Endothelial cell of umbilical vein (primary cell): ENCODE data around the gene ZCCHC14. TPM values are rescaled to one million over a fixed set of nuclear protein-coding genes. Genes with fewer than 3 reads are reported as not detected.

Source experiments
- BruUV-seq: library from RNA; stranded (reverse); fragments of 400-500 nt; replicated peaks from 2 replicates; lab custom pipeline; 2021; lab: Mats Ljungman, UMichigan
- CTCF ChIA-PET: fragments of 300-600, 350-600 bp; sonication (Branson Sonifier 250); formaldehyde crosslinking; loops from one replicate; lab custom pipeline; 2021; ENCODE audit warnings: antibody characterized with exemption, inconsistent platforms; lab: Charles Lee
- POLR2A ChIA-PET: fragments of 300-600, 350-600 bp; sonication (Branson Sonifier 250); formaldehyde crosslinking; loops from one replicate; lab custom pipeline; 2021; ENCODE audit warnings: antibody characterized with exemption, inconsistent platforms; lab: Charles Lee
- DNase-seq: peaks from one replicate; pipeline ENCODE4 v3.0.0-alpha.2; 2011; ENCODE audit warnings: low read depth, low spot score
- FAIRE-seq: peaks from 2 replicates; lab custom pipeline; 2011; peaks lifted over from hg19 to GRCh38; lab: Jason Lieb, UNC
- H2AFZ ChIP-seq: 2 replicates; pipeline ENCODE4 v1.6.0; 2012; ENCODE audit warnings: low read depth, low read length, control low read depth, inconsistent platforms
- H3K27ac ChIP-seq: 2 replicates; pipeline ENCODE4 v1.5.1; 2011; ENCODE audit warnings: low read depth, mild to moderate bottlenecking, control low read depth, low read length, moderate library complexity; ENCODE audit not compliant: insufficient read depth
- H3K27me3 ChIP-seq, 2 experiments: 2 replicates each; pipeline versions ENCODE4 v1.6.0 to v1.6.1; 2011; ENCODE audit warnings: low read length in 2 of 2, mixed read lengths in 1 of 2; ENCODE audit not compliant: control insufficient read depth in 2 of 2, insufficient read depth in 2 of 2
- H3K36me3 ChIP-seq, 2 experiments: 2 replicates in 1 of 2; 3 replicates in 1 of 2; pipeline ENCODE4 v1.5.1; 2011; ENCODE audit warnings: low read length in 2 of 2, mild to moderate bottlenecking in 1 of 2, moderate library complexity in 1 of 2; ENCODE audit not compliant: control insufficient read depth in 2 of 2, insufficient read depth in 2 of 2; ENCODE audit errors: extremely low read depth in 1 of 2
- H3K4me1 ChIP-seq: 3 replicates; pipeline ENCODE4 v1.5.1; 2011; ENCODE audit warnings: mild to moderate bottlenecking, low read length; ENCODE audit not compliant: control insufficient read depth, insufficient read depth; ENCODE audit errors: extremely low read depth
- H3K4me2 ChIP-seq: 2 replicates; pipeline ENCODE4 v1.6.1; 2011; ENCODE audit warnings: low read length, control low read depth, mixed read lengths; ENCODE audit not compliant: insufficient read depth
- H3K4me3 ChIP-seq, 3 experiments: fragments of 200-600 bp in 1 of 3; sonication (generic), shearing (Covaris generic) in 1 of 3; replicated peaks in 1 of 3; 2 replicates each; pipeline ENCODE4 v1.5.1; 2011 to 2016; ENCODE audit warnings: control low read depth in 3 of 3, low read length in 3 of 3, mild to moderate bottlenecking in 2 of 3, inconsistent platforms in 1 of 3, low read depth in 1 of 3, moderate library complexity in 1 of 3; ENCODE audit not compliant: insufficient read depth in 1 of 3
- H3K79me2 ChIP-seq: 2 replicates; pipeline ENCODE4 v1.6.0; 2012; ENCODE audit warnings: low read length, inconsistent platforms; ENCODE audit not compliant: control insufficient read depth, insufficient read depth
- H3K9ac ChIP-seq: replicated peaks from 2 replicates; pipeline ENCODE3; 2011; ENCODE audit warnings: low read length, control low read depth; ENCODE audit not compliant: insufficient read depth; ENCODE audit errors: extremely low read depth
- H3K9me1 ChIP-seq: replicated peaks from 3 replicates; pipeline ENCODE4 v1.6.0; 2011; ENCODE audit warnings: mild to moderate bottlenecking, low read length; ENCODE audit not compliant: control insufficient read depth, insufficient read depth; ENCODE audit errors: extremely low read depth
- H3K9me3 ChIP-seq: replicated peaks from 2 replicates; pipeline ENCODE4 v1.5.1; 2012; ENCODE audit warnings: low read length, inconsistent platforms; ENCODE audit not compliant: control insufficient read depth, insufficient read depth
- H4K20me1 ChIP-seq: replicated peaks from 2 replicates; pipeline ENCODE3; 2011; ENCODE audit warnings: mild to moderate bottlenecking, low read length; ENCODE audit not compliant: control insufficient read depth, insufficient read depth; ENCODE audit errors: extremely low read depth
- FOS ChIP-seq: IDR thresholded peaks from 2 replicates; pipeline ENCODE4 v1.6.1; 2011; ENCODE audit warnings: mild to moderate bottlenecking, low read length, moderate library complexity, borderline replicate concordance; ENCODE audit not compliant: insufficient read depth
- MYC ChIP-seq: IDR thresholded peaks from one replicate; pipeline ENCODE4 v1.6.1; 2011; ENCODE audit warnings: mild to moderate bottlenecking, low read depth, low read length
- dilution Hi-C: fragments of 300-500 bp; cut with MboI; formaldehyde crosslinking; loops from one replicate; pipeline ENCODE4 v1.15.0; 2019; ENCODE audit warnings: low sequenced_read_pairs; ENCODE audit not compliant: extremely low pct_ligation_motif_present
- intact Hi-C: fragments of 100-400 bp; cut with micrococcal nuclease; formaldehyde crosslinking; loops from one replicate; pipeline ENCODE4 v1.10.0; 2022
- polyA plus RNA-seq, 4 experiments: library from polyadenylated mRNA; depleted of rRNA in 3 of 4; stranded (reverse) in 3 of 4; unstranded in 1 of 4; fragments of >200 nt; gene quantifications; 2 replicates each; pipeline versions ENCODE4 v1.2.1 to v1.2.3, GENCODE V29; 2011 to 2012; ENCODE audit warnings: missing spikeins in 1 of 4
- total RNA-seq: library from RNA; stranded (reverse); gene quantifications from 2 replicates; pipeline ENCODE4 v1.2.3, GENCODE V29; 2021
- TF ChIP-seq, protein P1 (sequence below), 2 donors: IDR thresholded peaks; 1 replicate in 1 of 2; 2 replicates in 1 of 2; pipeline ENCODE4 v1.5.1; 2011; ENCODE audit warnings: low read length in 2 of 2, mild to moderate bottlenecking in 2 of 2, moderate library complexity in 2 of 2, control low read depth in 1 of 2, inconsistent platforms in 1 of 2, low read depth in 1 of 2; ENCODE audit not compliant: insufficient read depth in 1 of 2; ENCODE audit errors: extremely low read depth in 1 of 2

ZCCHC14 gene
- total and polyA plus RNA-seq, 2 donors (not counting 3 experiments of a cell fraction or from before 2014, with no cell fraction given), result 9.5 to 30.9 TPM

DNA sequence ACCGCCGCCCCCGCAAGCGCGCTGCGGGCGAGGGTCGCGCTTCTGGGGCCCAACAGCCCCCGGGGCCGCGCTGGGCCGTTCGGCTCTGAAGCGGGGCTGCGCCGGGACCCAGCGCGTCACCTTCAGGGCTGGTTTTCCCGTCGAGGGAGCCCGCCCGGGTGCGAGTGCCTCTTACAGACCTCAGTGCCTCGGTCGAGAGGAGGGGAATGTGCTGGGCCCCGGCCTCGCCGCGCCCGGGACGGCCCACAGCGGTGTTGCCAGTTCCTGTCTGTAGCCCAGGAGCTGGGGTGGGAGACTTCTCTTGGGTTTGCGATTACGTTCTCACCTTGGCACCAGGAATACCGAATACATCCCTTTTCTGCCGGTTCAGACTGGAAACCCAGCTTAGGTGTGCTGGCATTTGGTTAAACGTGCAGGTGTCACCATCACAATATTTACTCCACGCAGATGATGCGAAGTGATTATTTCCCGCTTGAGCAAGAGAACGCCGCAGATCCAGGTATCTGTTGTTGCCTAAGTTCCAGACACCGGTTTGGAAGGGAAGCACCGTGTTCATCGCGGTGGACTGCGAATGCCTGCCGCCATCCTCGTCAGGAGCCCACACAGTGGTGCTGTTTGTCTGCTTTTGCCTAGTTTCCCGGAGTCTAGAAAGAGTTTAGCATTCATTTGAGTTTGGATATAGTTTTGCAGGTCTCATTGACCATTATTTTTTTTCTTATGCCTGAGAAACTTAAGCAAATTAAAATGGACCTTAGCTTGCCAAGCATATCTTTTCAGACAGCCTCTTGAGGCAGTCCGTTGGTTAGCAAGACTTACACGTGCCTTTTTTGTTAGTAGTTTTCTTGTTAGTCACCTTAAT lies 99.8 kb downstream of the ZCCHC14 start:
- Histone ChIP-seq H3K36me3 (peaks cover 0 to 3% of the 10 kb centered on the region in 2 experiments), H2AFZ (no peak overlapping the region), H3K4me2 (peak overlapping the region; percentile 77), H3K27me3 (no peaks in the 10 kb centered on the region), H3K4me1 (peaks cover 29% of the 10 kb centered on the region), H3K4me3 (peak overlapping the region; percentile 3 to 91 (median 82)), H3K9me1 (no peaks in the 10 kb centered on the region), H3K9ac (peak overlapping the region; percentile 97), H4K20me1 (peaks cover 11% of the 10 kb centered on the region), H3K79me2 (peaks cover 50% of the 10 kb centered on the region), H3K27ac (peak overlapping the region; percentile 77), H3K9me3 (no peaks in the 10 kb centered on the region)
- intact Hi-C loops, result loop anchor here (1.0 to 5.0 kb wide), 6 partner anchors 10 to 831 kb away; partner anchors contain the start of genes C16orf95, FBXO31 and ZCCHC14
- FAIRE-seq, result no peak
- DNase-seq, result peak; percentile 63
- dilution Hi-C loops, result no loop called here
- CTCF ChIA-PET, result interaction anchor here (1.1 to 2.5 kb wide), 6 partner anchors 10 to 828 kb away, joined by 3 to 17 read pairs (median 8); partner anchors contain the start of gene FBXO31
- TF ChIP-seq, protein P1, sequence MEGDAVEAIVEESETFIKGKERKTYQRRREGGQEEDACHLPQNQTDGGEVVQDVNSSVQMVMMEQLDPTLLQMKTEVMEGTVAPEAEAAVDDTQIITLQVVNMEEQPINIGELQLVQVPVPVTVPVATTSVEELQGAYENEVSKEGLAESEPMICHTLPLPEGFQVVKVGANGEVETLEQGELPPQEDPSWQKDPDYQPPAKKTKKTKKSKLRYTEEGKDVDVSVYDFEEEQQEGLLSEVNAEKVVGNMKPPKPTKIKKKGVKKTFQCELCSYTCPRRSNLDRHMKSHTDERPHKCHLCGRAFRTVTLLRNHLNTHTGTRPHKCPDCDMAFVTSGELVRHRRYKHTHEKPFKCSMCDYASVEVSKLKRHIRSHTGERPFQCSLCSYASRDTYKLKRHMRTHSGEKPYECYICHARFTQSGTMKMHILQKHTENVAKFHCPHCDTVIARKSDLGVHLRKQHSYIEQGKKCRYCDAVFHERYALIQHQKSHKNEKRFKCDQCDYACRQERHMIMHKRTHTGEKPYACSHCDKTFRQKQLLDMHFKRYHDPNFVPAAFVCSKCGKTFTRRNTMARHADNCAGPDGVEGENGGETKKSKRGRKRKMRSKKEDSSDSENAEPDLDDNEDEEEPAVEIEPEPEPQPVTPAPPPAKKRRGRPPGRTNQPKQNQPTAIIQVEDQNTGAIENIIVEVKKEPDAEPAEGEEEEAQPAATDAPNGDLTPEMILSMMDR (IDR thresholded peaks at IDR 0.05; ENCODE audit: extremely low read depth in 1 of 2, insufficient read depth in 1 of 2, low read depth in 1 of 2, low read length in 2 of 2), result peak in 1 of 2 donors; percentile 21
- TF ChIP-seq MYC, result no peak
- TF ChIP-seq FOS, result no peak
- POLR2A ChIA-PET, result interaction anchor here (0.7 kb wide), 1 partner anchor 181 kb away, joined by 3 read pairs; no protein-coding TSS in a partner anchor
- BruUV-seq, result TSS peak; percentile 40
